ENCODE results near the gene MTUS2. TPM values are rescaled to one million over a fixed set of nuclear protein-coding genes. Genes with fewer than 3 reads are reported as not detected.

MTUS2 gene
- total and polyA plus RNA-seq, 2 donors (not counting 3 experiments of a cell fraction or from before 2014, with no cell fraction given) = not detected

- no peaks in the 10 kb centered on the region for H3K9me1 ChIP-seq (replicated peaks; ENCODE audit: control insufficient read depth, extremely low read depth, insufficient read depth, low read length)
- DNase-seq (ENCODE audit: low read depth, low spot score) = no peak
- H3K4me2 ChIP-seq (ENCODE audit: insufficient read depth, low read length) = no peak overlapping the region
- FAIRE-seq = no peak
- intact Hi-C loops (cut with micrococcal nuclease) = no loop called here
- no TSS peak for BruUV-seq (replicated peaks)
- H2AFZ ChIP-seq (ENCODE audit: low read depth, low read length) = no peak overlapping the region
- H3K9me3 ChIP-seq (replicated peaks; ENCODE audit: control insufficient read depth, insufficient read depth, low read length) = no peaks in the 10 kb centered on the region
- CTCF ChIA-PET = no interaction called here
- no peaks in the 10 kb centered on the region for H3K27me3 ChIP-seq (ENCODE audit: control insufficient read depth in 2 of 2, insufficient read depth in 2 of 2, low read length in 2 of 2)
- H3K9ac ChIP-seq (replicated peaks; ENCODE audit: extremely low read depth, insufficient read depth, low read length) = no peak overlapping the region
- H4K20me1 ChIP-seq (replicated peaks; ENCODE audit: control insufficient read depth, extremely low read depth, insufficient read depth, low read length) = no peaks in the 10 kb centered on the region
- no peaks in the 10 kb centered on the region for H3K4me1 ChIP-seq (ENCODE audit: control insufficient read depth, extremely low read depth, insufficient read depth, low read length)
- no peak overlapping the region for H3K4me3 ChIP-seq (replicated peaks in 1 of 3; ENCODE audit: insufficient read depth in 1 of 3, low read depth in 1 of 3, low read length in 3 of 3)
- POLR2A ChIA-PET = no interaction called here
- no peaks in the 10 kb centered on the region for H3K79me2 ChIP-seq (ENCODE audit: control insufficient read depth, insufficient read depth, low read length)
- no peaks in the 10 kb centered on the region for H3K36me3 ChIP-seq (ENCODE audit: control insufficient read depth in 2 of 2, extremely low read depth in 1 of 2, insufficient read depth in 2 of 2, low read length in 2 of 2)
- dilution Hi-C loops (cut with MboI; ENCODE audit: extremely low pct_ligation_motif_present, low sequenced_read_pairs) = no loop called here
- no peak overlapping the region for H3K27ac ChIP-seq (ENCODE audit: insufficient read depth, low read depth, low read length)
- TF ChIP-seq JUN (IDR thresholded peaks at IDR 0.05; ENCODE audit: borderline replicate concordance, insufficient read depth, insufficient read length, low read depth) (no peak), EZH2 (IDR thresholded peaks at IDR 0.05; ENCODE audit: borderline replicate concordance, low read depth, low read length, severe bottlenecking) (no peak), CTCF (IDR thresholded peaks at IDR 0.05; ENCODE audit: extremely low read depth in 1 of 2, insufficient read depth in 1 of 2, low read depth in 1 of 2, low read length in 2 of 2) (no peak), FOS (IDR thresholded peaks at IDR 0.05; ENCODE audit: borderline replicate concordance, insufficient read depth, low read length) (no peak), MYC (IDR thresholded peaks at IDR 0.05; ENCODE audit: low read depth, low read length) (no peak), POLR2A (IDR thresholded peaks at IDR 0.05; ENCODE audit: low read depth, low read length) (no peak), GATA2 (IDR thresholded peaks at IDR 0.05; ENCODE audit: insufficient read depth, insufficient read length, low read depth, low read length) (no peak), POLR2AphosphoS5 (IDR thresholded peaks at IDR 0.05; ENCODE audit: insufficient read depth, low read depth, low read length) (no peak), MAX (IDR thresholded peaks at IDR 0.05; ENCODE audit: insufficient read depth, insufficient read length) (no peak)
Measured at GRCh38 chr13:28964803-28965202, 144.7 kb downstream of the MTUS2 start.
